ENCODE results near the gene ACSM2A.
"Not testable (repeated sequence)": the region's sequence is repeated elsewhere in the genome, so short reads cannot be mapped to it uniquely, and the experiment has no call there.

DNA sequence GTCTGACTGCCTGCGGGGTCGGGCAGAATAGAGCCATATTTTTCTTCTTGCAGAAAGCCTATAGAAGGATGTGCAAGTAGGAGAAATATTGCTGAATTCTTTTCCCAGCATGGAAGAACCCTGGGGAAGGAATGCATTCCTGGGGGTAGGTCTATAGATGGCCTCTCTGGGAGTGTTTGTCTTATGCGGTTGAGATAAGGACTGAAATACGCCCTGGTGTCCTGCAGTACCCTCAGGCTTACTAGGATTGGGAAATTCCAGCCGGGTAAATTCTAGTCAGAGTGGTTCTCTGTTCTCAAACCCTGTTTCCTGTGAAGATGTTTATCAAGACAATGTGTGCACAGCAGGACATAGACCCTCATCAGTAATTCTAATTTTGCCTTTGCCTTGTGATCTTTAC lies 2.3 kb downstream of the ACSM2A start:
- TF ChIP-seq, protein P1, sequence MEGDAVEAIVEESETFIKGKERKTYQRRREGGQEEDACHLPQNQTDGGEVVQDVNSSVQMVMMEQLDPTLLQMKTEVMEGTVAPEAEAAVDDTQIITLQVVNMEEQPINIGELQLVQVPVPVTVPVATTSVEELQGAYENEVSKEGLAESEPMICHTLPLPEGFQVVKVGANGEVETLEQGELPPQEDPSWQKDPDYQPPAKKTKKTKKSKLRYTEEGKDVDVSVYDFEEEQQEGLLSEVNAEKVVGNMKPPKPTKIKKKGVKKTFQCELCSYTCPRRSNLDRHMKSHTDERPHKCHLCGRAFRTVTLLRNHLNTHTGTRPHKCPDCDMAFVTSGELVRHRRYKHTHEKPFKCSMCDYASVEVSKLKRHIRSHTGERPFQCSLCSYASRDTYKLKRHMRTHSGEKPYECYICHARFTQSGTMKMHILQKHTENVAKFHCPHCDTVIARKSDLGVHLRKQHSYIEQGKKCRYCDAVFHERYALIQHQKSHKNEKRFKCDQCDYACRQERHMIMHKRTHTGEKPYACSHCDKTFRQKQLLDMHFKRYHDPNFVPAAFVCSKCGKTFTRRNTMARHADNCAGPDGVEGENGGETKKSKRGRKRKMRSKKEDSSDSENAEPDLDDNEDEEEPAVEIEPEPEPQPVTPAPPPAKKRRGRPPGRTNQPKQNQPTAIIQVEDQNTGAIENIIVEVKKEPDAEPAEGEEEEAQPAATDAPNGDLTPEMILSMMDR (IDR thresholded peaks at IDR 0.05), result not testable (repeated sequence)
- not testable (repeated sequence) for TF ChIP-seq POLR2AphosphoS5 (IDR thresholded peaks at IDR 0.05; ENCODE audit: low read depth, low read length)

Data from Panc1 (cell line).